ENCODE data around the gene CAP2.

GRCh38 chr6:17361013-17361412 is 32.4 kb upstream of the CAP2 start:
- no peak for TF ChIP-seq CTCF (IDR thresholded peaks at IDR 0.05; ENCODE audit: low read depth, low read length, poor library complexity, severe bottlenecking)
- TF ChIP-seq EZH2phosphoT487 (IDR thresholded peaks at IDR 0.05; ENCODE audit: borderline replicate concordance, low read length): no peak

All from DOHH2 (cell line).